Activated naive CD4-positive, alpha-beta T cell treated with anti-CD3 and anti-CD28 coated beads, Interleukin-2, amount 50 U/mL, for 24 hours (primary cell): ENCODE results near the gene RPL13.
A peak's percentile ranks its signal among the peaks of the same experiment; 100 is the strongest.
"Not testable (repeated sequence)": the region's sequence is repeated elsewhere in the genome, so short reads cannot be mapped to it uniquely, and the experiment has no call there.

Source experiments
- H3K27ac Mint-ChIP-seq: one replicate; pipeline ENCODE4 v1.8.0; 2021; ENCODE audit warnings: mild to moderate bottlenecking, mixed read lengths
- H3K27me3 Mint-ChIP-seq: one replicate; pipeline ENCODE4 v1.8.0; 2021; ENCODE audit warnings: mixed read lengths
- H3K36me3 Mint-ChIP-seq: one replicate; pipeline ENCODE4 v1.8.0; 2021; ENCODE audit warnings: mixed read lengths
- H3K4me1 Mint-ChIP-seq: one replicate; pipeline ENCODE4 v1.8.0; 2021; ENCODE audit warnings: mixed read lengths
- H3K4me3 Mint-ChIP-seq: one replicate; pipeline ENCODE4 v1.8.0; 2021; ENCODE audit warnings: mild to moderate bottlenecking, mixed read lengths
- H3K9me3 Mint-ChIP-seq: one replicate; pipeline ENCODE4 v1.8.0; 2021; ENCODE audit warnings: mixed read lengths

The RPL13 gene

DNA sequence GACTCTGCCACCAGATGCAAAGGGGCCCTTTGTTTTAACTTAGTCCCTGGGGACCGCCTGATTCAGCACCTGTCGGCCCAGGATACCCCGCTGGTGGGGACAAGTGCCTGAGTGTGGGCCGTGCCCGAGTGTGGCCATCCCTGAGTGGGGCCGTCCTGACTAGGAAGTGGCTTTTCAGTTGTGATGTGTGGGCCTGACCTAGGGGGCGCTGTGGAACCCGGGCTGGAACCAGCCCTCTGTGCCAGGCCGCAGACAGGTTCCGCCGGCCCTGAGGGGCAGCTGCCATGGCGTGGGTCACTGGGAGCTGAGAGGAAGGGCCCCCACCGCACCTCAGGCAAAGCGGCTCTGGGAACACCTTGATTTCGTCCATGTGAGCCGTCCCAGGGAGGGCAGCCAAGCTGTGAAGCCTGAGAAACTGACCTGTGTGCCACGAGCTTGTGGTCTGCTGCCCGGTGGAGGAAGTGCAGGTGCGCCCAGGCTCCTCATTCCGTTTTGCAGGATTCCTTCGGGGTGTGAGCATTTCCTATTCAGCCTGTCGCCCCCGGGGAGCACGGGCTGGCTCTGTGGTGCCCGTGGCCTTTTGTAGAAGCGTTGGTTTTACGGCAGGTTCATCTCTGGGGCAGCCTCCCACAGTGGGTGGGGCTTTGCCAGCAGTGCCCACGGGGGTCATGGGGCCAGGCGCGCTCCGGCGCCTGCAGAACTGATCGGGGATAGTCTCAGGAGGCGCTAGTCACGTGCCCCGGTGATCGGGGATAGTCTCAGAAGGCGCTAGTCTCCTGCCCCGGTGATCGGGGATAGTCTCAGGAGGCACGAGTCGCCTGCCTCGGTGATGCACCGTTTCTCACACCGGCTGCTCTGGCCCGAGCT is 5.3 kb downstream of the RPL13 start:
- Mint-ChIP-seq H3K27me3 (no peaks in the 10 kb centered on the region), H3K9me3 (no peaks in the 10 kb centered on the region), H3K4me3 (peak overlapping the region; percentile 98), H3K36me3 (peaks cover 22% of the 10 kb centered on the region), H3K27ac (peak overlapping the region; percentile 59), H3K4me1 (peaks cover 45% of the 10 kb centered on the region)

DNA sequence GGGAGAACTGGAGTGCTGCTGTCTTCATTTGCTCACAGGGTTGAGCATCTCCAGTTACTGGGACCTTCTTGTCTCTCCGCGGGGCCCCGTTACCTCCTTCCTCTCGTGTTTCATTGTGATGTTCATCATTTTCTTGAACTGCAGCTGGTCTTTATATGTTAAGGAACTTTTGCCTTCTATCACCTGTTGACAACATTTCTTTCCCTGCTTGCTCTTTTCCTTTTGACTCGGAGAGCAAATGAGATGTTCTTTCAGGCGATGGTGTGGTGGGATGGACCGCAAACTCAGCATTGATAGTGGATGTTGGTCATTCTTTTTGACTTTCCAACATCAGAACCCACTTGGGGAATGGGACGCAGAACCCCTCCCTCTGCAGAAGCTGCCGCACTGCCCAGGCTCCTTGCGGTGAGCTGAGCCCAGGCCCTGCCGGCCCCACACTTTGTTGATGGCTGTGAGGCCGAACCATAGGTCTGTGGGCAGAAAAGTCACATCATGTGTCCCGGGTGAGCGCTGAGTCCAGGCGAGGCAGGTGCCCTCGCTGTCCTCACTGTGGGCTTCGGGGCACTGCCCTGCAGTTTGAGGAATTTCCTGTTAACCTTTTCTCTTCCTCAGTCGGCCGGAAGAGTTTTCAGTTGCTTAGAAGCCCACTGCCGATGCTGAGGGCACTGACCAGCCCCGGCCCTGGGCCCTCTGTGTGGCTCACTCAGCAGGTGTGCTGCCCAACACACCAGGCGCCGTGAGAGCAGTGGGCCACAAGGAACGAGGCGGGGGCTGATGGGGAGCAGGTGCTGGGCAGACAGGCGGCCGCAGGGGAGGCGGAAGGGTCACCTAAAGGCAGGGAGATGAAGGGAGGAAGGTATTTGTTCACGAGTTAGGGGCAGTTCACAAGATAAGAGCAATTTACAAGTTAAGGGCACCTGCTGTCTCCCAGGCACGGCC is 7.4 kb downstream of the RPL13 start:
- H3K9me3 Mint-ChIP-seq = no peaks in the 10 kb centered on the region
- H3K27ac Mint-ChIP-seq = peak overlapping the region; percentile 5

DNA sequence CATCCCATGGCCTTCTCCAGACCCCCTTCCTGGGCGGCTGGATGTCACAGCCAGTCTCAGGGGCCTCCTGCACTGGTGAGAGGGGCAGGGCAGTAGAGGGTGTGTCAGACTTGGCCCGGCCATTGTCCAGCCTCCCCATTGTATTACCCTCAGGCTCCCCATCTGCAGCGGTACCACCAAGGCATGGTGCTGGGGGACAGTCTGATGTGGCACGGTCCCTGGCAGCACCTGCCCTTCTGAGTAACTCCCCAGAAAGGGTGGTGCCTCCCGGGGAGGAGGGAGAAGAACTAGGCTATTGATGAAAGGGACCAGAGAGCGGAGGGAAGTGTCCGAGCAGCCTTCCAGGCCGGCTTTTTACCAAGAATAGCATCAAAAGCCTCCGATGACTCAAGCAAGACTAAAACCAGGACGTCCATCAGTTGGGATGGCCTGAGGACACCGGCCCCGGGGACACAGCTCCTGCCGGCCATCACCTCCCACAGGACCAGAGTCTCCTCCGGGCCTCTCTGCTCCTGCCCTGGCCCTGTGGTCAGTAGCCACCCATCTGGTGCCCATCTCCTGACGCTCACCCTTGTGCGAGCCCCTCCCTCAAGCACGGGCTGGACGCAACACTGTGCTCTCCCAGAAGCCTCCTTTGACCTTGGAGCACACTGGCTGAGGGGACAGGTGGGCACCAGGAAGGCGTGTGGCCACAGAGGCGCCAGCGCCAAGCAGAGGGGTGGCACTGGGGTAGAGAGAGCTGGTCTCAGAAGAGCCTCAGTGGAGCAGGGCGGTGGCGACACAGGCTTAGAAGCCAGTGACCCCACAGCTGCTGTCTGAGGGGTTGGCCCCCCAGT is 9.2 kb downstream of the RPL13 start:
- H3K27ac Mint-ChIP-seq = no peak overlapping the region

More for the DNA sequence above, 7.4 kb downstream of the RPL13 start:
- H3K4me3 Mint-ChIP-seq = no peak overlapping the region
- H3K27me3 Mint-ChIP-seq = peaks cover under 1% of the 10 kb centered on the region
- H3K4me1 Mint-ChIP-seq = peaks cover 48% of the 10 kb centered on the region
- peaks cover 5% of the 10 kb centered on the region for H3K36me3 Mint-ChIP-seq

DNA sequence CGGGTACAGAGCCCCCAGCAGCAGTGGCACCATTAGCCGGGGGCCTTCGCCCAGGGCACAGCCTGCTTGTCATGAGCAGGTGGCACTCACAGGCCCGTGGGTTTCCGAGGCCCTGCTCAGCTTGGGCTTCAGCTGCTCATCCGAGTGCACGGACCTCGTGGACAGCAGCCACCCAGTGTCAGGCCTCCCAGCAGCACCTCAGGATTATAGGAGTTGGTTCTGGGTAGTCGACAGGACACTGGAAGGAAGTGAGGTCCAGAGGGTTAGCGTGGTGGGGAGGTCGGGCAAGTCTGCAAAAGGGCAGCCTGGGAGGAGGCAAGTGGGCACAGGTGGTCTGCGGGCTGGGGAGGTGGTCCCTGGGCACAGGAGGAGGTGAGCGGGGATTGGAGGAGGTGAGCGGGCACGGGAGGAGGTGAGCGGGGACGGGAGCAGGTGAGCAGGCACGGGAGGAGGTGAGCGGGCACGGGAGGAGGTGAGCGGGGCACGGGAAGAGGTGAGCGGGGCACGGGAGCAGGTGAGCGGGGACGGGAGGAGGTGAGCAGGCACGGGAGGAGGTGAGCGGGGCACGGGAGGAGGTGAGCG is 10.0 kb downstream of the RPL13 start:
- H3K4me1 Mint-ChIP-seq = peaks cover 32% of the 10 kb centered on the region
- peaks cover 7% of the 10 kb centered on the region for H3K27me3 Mint-ChIP-seq
- H3K36me3 Mint-ChIP-seq = no peaks in the 10 kb centered on the region
- no peaks in the 10 kb centered on the region for H3K9me3 Mint-ChIP-seq
- H3K27ac Mint-ChIP-seq = no peak overlapping the region
- no peak overlapping the region for H3K4me3 Mint-ChIP-seq

More for the DNA sequence above, 9.2 kb downstream of the RPL13 start:
- peaks cover 7% of the 10 kb centered on the region for H3K27me3 Mint-ChIP-seq
- H3K9me3 Mint-ChIP-seq = no peaks in the 10 kb centered on the region
- peaks cover 40% of the 10 kb centered on the region for H3K4me1 Mint-ChIP-seq
- peaks cover 2% of the 10 kb centered on the region for H3K36me3 Mint-ChIP-seq
- no peak overlapping the region for H3K4me3 Mint-ChIP-seq

DNA sequence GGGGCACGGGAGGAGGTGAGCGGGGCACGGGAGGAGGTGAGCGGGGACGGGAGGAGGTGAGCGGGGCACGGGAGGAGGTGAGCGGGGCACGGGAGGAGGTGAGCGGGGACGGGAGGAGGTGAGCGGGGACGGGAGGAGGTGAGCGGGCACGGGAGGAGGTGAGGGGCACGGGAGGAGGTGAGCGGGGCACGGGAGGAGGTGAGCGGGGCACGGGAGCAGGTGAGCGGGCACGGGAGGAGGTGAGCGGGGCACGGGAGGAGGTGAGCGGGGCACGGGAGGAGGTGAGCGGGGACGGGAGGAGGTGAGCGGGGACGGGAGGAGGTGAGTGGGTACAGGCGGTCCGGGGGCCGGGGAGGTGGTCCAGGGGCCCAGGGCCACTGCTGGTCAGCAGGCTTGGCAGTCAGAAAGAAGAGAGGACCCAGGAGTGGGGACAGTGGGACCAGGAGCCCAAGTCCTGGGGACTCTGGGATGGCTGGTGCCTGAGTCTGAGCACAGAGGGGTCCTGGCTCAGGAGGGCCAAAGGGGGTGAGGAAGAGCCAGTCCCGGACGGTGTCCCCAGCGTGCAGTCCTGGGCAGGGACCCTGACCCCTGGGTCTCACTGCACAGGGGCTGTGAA is 10.6 kb downstream of the RPL13 start:
- not testable (repeated sequence) for H3K9me3 Mint-ChIP-seq, H3K36me3 Mint-ChIP-seq, H3K27ac Mint-ChIP-seq, H3K4me3 Mint-ChIP-seq, H3K27me3 Mint-ChIP-seq
- H3K4me1 Mint-ChIP-seq = peaks cover 27% of the 10 kb centered on the region

DNA sequence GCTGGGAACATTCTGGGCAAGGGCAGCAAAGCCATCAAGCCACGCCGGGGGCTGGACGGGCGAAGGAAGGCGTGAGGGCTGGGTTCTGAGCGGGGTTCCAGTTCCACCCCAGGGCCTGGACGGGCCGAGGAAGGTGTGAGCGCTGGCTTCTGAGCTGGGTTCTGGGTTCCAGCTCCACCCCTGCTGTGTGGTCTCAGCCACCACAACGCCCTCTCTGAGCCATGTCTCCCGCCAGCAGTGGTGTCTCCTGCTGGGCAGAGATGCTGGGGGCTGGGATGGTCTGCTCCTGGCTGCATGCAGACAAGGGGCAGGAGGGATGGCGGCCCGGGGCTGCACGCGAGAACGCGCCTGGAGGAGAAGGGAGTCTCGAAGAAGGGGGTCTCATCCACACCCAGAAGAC is 11.2 kb downstream of the RPL13 start:
- Mint-ChIP-seq H3K27me3 (peaks cover 7% of the 10 kb centered on the region), H3K4me1 (peaks cover 23% of the 10 kb centered on the region), H3K9me3 (no peaks in the 10 kb centered on the region), H3K27ac (no peak overlapping the region), H3K4me3 (peak overlapping the region; percentile 19), H3K36me3 (no peaks in the 10 kb centered on the region)

DNA sequence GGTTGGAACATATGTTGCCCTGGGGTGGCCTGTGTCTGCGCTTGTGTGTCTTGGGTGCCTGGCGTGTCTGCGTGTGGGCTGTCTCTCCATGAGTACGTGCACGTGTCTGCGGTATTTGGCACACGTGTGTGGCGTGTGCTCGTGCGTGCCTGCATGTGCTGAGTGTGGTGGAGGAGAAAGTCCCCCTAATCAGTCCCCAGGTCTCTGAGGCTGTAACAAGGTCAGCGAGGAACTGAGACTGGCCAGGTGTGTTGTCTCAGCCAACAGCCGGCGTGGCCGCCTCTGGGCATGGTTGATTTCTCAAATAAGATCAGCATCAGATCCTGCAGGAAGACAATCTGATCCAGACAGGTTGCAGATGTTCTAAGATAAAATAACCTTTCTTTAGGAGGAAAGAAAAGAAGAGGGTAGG is 11.6 kb downstream of the RPL13 start:
- Mint-ChIP-seq H3K36me3 (no peaks in the 10 kb centered on the region), H3K4me3 (no peak overlapping the region), H3K9me3 (no peaks in the 10 kb centered on the region), H3K27me3 (peaks cover 7% of the 10 kb centered on the region), H3K4me1 (peaks cover 23% of the 10 kb centered on the region), H3K27ac (no peak overlapping the region)

DNA sequence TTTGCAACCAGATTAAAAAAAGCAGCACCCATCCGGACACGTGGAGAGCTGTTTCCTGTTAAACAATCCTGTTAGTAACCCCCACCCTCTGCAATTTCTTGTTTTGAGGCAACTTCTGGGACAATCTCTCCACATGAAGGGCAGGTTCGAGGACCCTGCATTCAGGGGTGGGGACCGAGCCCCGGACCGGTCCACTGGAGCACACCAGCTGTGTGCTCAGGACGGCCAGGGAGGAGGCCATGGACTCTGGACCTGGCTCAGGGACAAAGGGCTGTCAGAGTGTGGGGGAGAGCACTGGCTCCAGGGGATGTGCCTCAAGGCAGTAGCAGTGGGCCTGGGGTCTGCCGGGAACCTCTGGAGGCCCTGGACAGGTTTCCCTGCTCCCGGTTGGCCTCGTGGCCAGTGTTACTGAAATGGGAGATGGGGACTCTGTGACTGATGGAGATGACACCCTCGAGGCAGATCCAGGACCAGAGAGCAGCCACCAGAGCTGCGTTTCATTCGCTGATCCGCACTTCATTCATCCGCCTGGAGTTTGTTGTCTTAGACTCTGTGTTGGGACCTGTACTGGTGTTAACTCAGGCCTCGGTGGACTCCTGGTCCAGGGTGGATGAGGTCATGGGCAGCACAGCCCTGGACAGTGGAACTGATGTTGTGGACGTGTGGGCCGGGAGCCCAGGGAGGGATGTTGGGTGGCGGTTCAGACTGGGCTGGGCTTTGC is 12.2 kb downstream of the RPL13 start:
- peaks cover 8% of the 10 kb centered on the region for H3K27me3 Mint-ChIP-seq
- H3K4me1 Mint-ChIP-seq = peaks cover 23% of the 10 kb centered on the region
- no peaks in the 10 kb centered on the region for H3K9me3 Mint-ChIP-seq
- no peak overlapping the region for H3K4me3 Mint-ChIP-seq
- H3K27ac Mint-ChIP-seq = no peak overlapping the region
- H3K36me3 Mint-ChIP-seq = no peaks in the 10 kb centered on the region

DNA sequence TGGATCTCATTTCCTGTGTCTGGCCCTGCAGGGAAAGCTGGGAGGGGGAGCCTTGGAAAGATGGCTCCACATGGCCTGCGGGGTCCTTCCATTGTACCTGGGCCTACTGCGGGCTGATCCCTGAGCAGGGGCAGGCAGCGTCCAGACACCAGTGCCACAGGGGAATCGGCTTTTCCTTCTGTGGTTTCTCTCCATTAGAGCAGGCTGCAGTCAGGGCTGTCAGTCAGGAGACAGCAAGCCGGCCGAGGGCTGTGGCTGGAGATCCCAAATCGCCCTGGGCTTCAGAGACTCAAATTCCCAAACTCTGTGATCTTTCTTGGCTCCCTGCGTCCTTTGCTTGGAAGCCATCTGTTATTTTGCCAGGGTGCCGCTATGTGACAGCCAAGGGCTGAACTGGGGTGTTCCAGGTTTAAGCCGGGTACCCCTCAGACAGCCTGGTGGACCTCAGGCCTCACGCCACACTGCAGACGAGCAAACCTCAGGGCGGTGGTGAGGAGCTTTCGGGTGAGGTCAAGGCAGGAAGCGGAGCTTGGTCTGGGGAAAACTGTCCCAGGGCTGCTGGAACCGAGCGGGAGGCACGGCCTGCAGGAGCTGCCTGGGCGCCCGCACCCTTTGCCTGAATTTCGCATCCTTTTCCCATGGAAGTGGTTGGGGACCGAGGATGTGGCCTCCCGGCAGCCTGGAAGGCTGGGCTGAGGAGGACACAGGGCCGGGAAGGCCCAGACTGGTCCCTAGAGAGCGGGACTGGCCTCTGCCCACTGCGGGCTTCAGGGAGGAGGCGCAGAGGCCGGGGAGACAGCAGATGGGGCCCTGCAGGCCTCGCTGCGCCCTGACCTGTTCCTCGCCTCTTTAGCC is 13.6 kb downstream of the RPL13 start:
- Mint-ChIP-seq H3K4me3 (peak overlapping the region; percentile 17), H3K9me3 (no peaks in the 10 kb centered on the region), H3K27me3 (peaks cover 8% of the 10 kb centered on the region), H3K4me1 (peaks cover 23% of the 10 kb centered on the region), H3K36me3 (no peaks in the 10 kb centered on the region), H3K27ac (peak overlapping the region; percentile 32)

DNA sequence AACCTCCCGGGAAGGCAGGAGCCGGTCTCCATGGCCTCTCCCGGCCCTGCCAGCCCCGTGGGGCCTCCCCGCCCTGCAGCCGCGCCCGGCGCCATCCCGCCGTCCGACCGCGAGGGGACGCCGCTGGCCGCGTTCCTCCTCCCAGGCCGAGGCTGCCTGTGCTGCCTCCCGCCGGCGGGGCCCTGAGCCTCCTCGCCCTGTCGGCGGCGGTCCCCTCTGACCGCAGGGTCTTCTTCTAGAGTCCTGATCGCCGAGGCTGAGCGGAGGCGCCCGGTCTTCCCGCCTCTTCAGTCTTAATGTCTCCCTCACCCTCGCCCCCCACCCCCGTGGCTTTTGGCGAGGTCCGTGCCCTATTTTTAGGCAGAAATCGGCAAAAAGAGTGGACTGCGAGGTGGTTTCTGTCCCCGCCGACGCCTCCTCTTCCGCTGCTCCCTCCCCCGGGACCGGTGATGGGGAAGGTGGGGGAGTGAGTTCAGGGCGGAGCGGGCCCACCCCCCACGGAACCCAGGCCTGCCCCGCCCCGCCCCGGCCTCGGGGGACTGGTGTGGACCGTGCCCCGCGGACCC is 14.3 kb downstream of the RPL13 start:
- H3K36me3 Mint-ChIP-seq = no peaks in the 10 kb centered on the region
- H3K4me1 Mint-ChIP-seq = peaks cover 23% of the 10 kb centered on the region
- H3K4me3 Mint-ChIP-seq = peak overlapping the region; percentile 61
- H3K27ac Mint-ChIP-seq = no peak overlapping the region
- no peaks in the 10 kb centered on the region for H3K9me3 Mint-ChIP-seq
- peaks cover 8% of the 10 kb centered on the region for H3K27me3 Mint-ChIP-seq

DNA sequence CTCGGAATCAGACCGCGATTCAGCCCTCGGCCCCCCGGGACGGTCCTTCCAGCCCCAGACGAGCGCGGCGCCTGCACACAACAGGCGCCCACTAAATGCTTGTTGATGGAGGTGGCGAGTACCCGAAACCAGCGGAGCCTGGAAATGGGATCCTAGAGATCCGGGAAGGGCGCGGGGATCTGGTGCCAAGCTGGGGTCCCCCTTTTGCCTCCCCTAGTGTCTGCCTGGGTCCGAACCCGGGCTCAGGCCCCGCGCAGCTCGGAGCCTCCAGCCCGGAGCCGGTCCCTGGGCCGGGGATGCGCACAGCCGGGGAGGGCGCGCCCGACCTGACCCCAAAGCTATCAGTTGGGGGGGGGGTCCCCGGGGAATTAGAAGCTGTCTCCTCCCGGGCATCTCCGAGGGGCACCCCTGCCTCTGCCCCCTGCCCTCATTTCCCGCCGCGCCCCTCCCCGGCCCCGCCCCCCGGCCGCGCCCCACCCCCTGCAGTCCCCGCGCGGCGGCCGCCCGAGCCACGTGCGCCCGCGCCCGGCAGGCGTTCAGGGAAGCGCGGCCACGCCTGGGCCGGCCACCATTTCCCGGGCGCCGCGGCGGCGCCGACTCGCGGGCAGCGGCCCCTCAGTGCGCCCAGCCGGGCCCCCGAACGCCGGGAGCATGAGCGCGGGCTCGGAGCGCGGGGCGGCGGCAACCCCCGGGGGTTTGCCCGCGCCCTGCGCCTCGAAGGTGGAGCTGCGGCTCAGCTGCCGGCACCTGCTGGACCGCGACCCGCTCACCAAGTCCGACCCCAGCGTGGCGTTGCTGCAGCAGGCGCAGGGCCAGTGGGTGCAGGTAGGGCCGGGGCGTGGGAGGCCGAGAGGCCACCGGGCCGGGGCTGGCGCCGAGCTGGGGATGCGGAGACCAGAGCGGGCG is 15.0 kb downstream of the RPL13 start, which contains the start of gene CPNE7:
Gene CPNE7 (plus strand): TSS at position 512 of the 906 bp plus-strand sequence. CDS start 140 bp downstream, at position 652.
- Mint-ChIP-seq H3K4me3 (peak within 1 kb of the TSS; percentile 61), H3K27me3 (peaks cover 8% of the 10 kb centered on the region), H3K27ac (no peak within 1 kb of the TSS)

More for the DNA sequence above, 15.0 kb downstream of the RPL13 start, which contains the start of gene CPNE7:
- peaks cover 23% of the 10 kb centered on the region for H3K4me1 Mint-ChIP-seq
- H3K9me3 Mint-ChIP-seq = no peaks in the 10 kb centered on the region
- no peaks in the 10 kb centered on the region for H3K36me3 Mint-ChIP-seq
